Right lobe of liver (tissue), 6 donors: ENCODE data around the gene SAYSD1. TPM values are rescaled to one million over a fixed set of nuclear protein-coding genes. Genes with fewer than 3 reads are reported as not detected.

Experiments
- ATAC-seq, 4 donors: fragments of 200-7000 bp; cut with Tn5 transposase; one replicate each; pipeline ENCODE4 v1.9.1; 2020; ENCODE audit warnings: mild to moderate bottlenecking in 4 of 4, moderate library complexity in 4 of 4
- DNase-seq, 3 donors: peaks; one replicate each; pipeline ENCODE4 v3.0.0-alpha.2; 2020
- H3K27ac ChIP-seq, 3 donors: fragments of 200-600 bp; one replicate each; pipeline ENCODE4 v1.8.0; 2022
- H3K27me3 ChIP-seq, 2 donors: fragments of 200-600 bp; one replicate each; pipeline ENCODE4 v1.8.0; 2022
- H3K36me3 ChIP-seq, 4 donors: fragments of 200-600 bp; sonication (generic) in 1 of 4; one replicate each; pipeline versions ENCODE4 v1.5.1 to v1.8.0; 2017 to 2022; ENCODE audit warnings: control low read depth in 1 of 4
- H3K4me1 ChIP-seq, 4 donors: fragments of 200-600 bp; sonication (generic) in 1 of 4; one replicate each; pipeline versions ENCODE4 v1.5.1 to v1.8.0; 2017 to 2022; ENCODE audit warnings: control low read depth in 1 of 4
- H3K4me3 ChIP-seq, 3 donors: fragments of 200-600 bp; one replicate each; pipeline ENCODE4 v1.8.0; 2022
- H3K9me3 ChIP-seq, 4 donors: fragments of 200-600 bp; sonication (generic) in 1 of 4; one replicate each; pipeline versions ENCODE4 v1.5.1 to v1.8.0; 2017 to 2022; ENCODE audit warnings: control low read depth in 1 of 4
- CTCF ChIP-seq, 4 donors: fragments of 200-600 bp in 3 of 4; fragments of 450-650 bp in 1 of 4; IDR thresholded peaks; one replicate each; pipeline versions ENCODE4 v1.5.1 to v1.8.0; 2016 to 2022; ENCODE audit warnings: antibody characterized with exemption in 4 of 4, mild to moderate bottlenecking in 2 of 4
- POLR2A ChIP-seq: fragments of 450-650 bp; IDR thresholded peaks from one replicate; pipeline ENCODE4 v1.6.1; 2017; ENCODE audit warnings: antibody characterized with exemption, mild to moderate bottlenecking
- WGBS: methylation state at CpG from one replicate; pipeline ENCODE4 v1.1.6; 2018; ENCODE audit warnings: low coverage, low lambda C conversion rate; ENCODE audit not compliant: insufficient coverage; ENCODE audit errors: missing lambda C conversion rate; 5-methylcytosine and 5-hydroxymethylcytosine counted together
- intact Hi-C, 2 donors: fragments of 100-400 bp; cut with DNase I; formaldehyde crosslinking; loops; one replicate each; pipeline versions ENCODE4 v1.11.2 to v1.14.1; 2022
- total RNA-seq, 6 experiments: library from RNA; depleted of rRNA in 2 of 6; stranded (reverse); fragments of >200 nt in 2 of 6; fragmentation: NEBNext Ultra II Directional in 3 of 6; extraction: Animal tissue kit (Norgen Biotek cat#: 25700) in 3 of 6; gene quantifications; one replicate each; pipeline versions ENCODE4 v1.1.0 to v1.2.4, GENCODE V29; 2016 to 2023
- donor health status: DM: no; HTN: yes; CAD: no.
- donor health status: DM: no; HTN: no; CAD: no.
- donor health status: DM: no; HTN: no; CAD: no.
- donor health status: DM: no; HTN: yes; CAD: no.
- donor health status: DM: no; HTN: yes; CAD: no.

The SAYSD1 gene
- total RNA-seq, 6 experiments from 2014 or later, result 4.3 to 9.3 (median 7.0) TPM

- Histone ChIP-seq H3K27ac (no peak overlapping the region), H3K4me1 (no peaks in the 10 kb centered on the region), H3K9me3 (no peaks in the 10 kb centered on the region), H3K4me3 (no peak overlapping the region), H3K36me3 (no peaks in the 10 kb centered on the region), H3K27me3 (no peaks in the 10 kb centered on the region)
- 60% methylated on average over 1 of the region's 2 CpGs for WGBS
- no peak for TF ChIP-seq CTCF (IDR thresholded peaks at IDR 0.05)
- no peak for TF ChIP-seq POLR2A
- intact Hi-C loops, result no loop called here
- ATAC-seq (no peak), DNase-seq (no peak)
These were observed 31.8 kb downstream of the SAYSD1 start for GRCh38 chr6:39083231-39083634.

- no peaks in the 10 kb centered on the region for H3K4me1 ChIP-seq
- WGBS, result 49% methylated on average over 2 of the region's 8 CpGs
- ATAC-seq (no peak), DNase-seq (no peak)
- H3K9me3 ChIP-seq, result no peaks in the 10 kb centered on the region
- TF ChIP-seq POLR2A (no peak), CTCF (IDR thresholded peaks at IDR 0.05) (no peak)
- no peaks in the 10 kb centered on the region for H3K27me3 ChIP-seq
- no peaks in the 10 kb centered on the region for H3K36me3 ChIP-seq
- intact Hi-C loops, result no loop called here
- no peak overlapping the region for H3K27ac ChIP-seq
- H3K4me3 ChIP-seq, result no peak overlapping the region
These were observed 32.7 kb downstream of the SAYSD1 start for GRCh38 chr6:39082310-39082709.

- no peak for ATAC-seq
- no peaks in the 10 kb centered on the region for H3K27me3 ChIP-seq
- no peaks in the 10 kb centered on the region for H3K9me3 ChIP-seq
- no peaks in the 10 kb centered on the region for H3K36me3 ChIP-seq
- DNase-seq, result no peak
- H3K27ac ChIP-seq, result no peak overlapping the region
- TF ChIP-seq CTCF (IDR thresholded peaks at IDR 0.05) (no peak), POLR2A (no peak)
- no peaks in the 10 kb centered on the region for H3K4me1 ChIP-seq
- intact Hi-C loops, result no loop called here
- no CpG with 5 or more reads among the region's 5 CpGs for WGBS
- H3K4me3 ChIP-seq, result no peak overlapping the region
These were observed 34.6 kb downstream of the SAYSD1 start for GRCh38 chr6:39080246-39080875.

GRCh38 chr6:39079197-39080125, 35.5 kb downstream of the SAYSD1 start:
- Histone ChIP-seq H3K27ac (no peak overlapping the region), H3K9me3 (no peaks in the 10 kb centered on the region), H3K27me3 (no peaks in the 10 kb centered on the region), H3K36me3 (no peaks in the 10 kb centered on the region), H3K4me1 (no peaks in the 10 kb centered on the region), H3K4me3 (no peak overlapping the region)
- TF ChIP-seq CTCF (IDR thresholded peaks at IDR 0.05) (no peak), POLR2A (no peak)
- ATAC-seq, result no peak
- WGBS, result 72% methylated on average over 5 of the region's 8 CpGs
- intact Hi-C loops, result loop anchor here in 1 of 2 donors (10.0 kb wide), 1 partner anchor 95 kb away; no protein-coding TSS in a partner anchor
- no peak for DNase-seq
